KOPT-K1 (cell line): ENCODE results near the gene S100A2.
"Not testable (repeated sequence)": the region's sequence is repeated elsewhere in the genome, so short reads cannot be mapped to it uniquely, and the experiment has no call there.

Experiments
- H3K27ac ChIP-seq: fragments of 200-600 bp; sonication (generic); 2 replicates; pipeline ENCODE4 v1.5.1; 2016; ENCODE audit warnings: antibody characterized with exemption, mild to moderate bottlenecking, low read depth, low read length; ENCODE audit not compliant: poor library complexity, severe bottlenecking
- H3K36me3 ChIP-seq: fragments of 200-600 bp; sonication (generic); 2 replicates; pipeline ENCODE4 v1.5.1; 2017; ENCODE audit warnings: antibody characterized with exemption, mild to moderate bottlenecking, low read length, moderate library complexity; ENCODE audit not compliant: insufficient read depth
- H3K9me3 ChIP-seq: fragments of 200-600 bp; sonication (generic); 2 replicates; pipeline ENCODE4 v1.5.1; 2017; ENCODE audit warnings: antibody characterized with exemption, low read length, mild to moderate bottlenecking; ENCODE audit not compliant: insufficient read depth, poor library complexity, severe bottlenecking

Gene S100A2

GRCh38 chr1:153521808-153522207, 43.8 kb downstream of the S100A2 start:
- not testable (repeated sequence) for H3K9me3 ChIP-seq, H3K27ac ChIP-seq, H3K36me3 ChIP-seq

GRCh38 chr1:153520818-153521476, 44.7 kb downstream of the S100A2 start:
- no peak overlapping the region for H3K27ac ChIP-seq
- H3K9me3 ChIP-seq: no peaks in the 10 kb centered on the region
- H3K36me3 ChIP-seq: no peaks in the 10 kb centered on the region

- not testable (repeated sequence) for H3K36me3 ChIP-seq, H3K9me3 ChIP-seq, H3K27ac ChIP-seq
Observed at GRCh38 chr1:153520137-153520691, 45.4 kb downstream of the S100A2 start.

- H3K36me3 ChIP-seq: no peaks in the 10 kb centered on the region
- no peaks in the 10 kb centered on the region for H3K9me3 ChIP-seq
- H3K27ac ChIP-seq: no peak overlapping the region
Observed at GRCh38 chr1:153519242-153519641, 46.4 kb downstream of the S100A2 start.

GRCh38 chr1:153515504-153516394, 49.9 kb downstream of the S100A2 start:
- no peaks in the 10 kb centered on the region for H3K9me3 ChIP-seq
- H3K27ac ChIP-seq: no peak overlapping the region
- no peaks in the 10 kb centered on the region for H3K36me3 ChIP-seq

GRCh38 chr1:153513666-153514065, 52.0 kb downstream of the S100A2 start:
- H3K27ac ChIP-seq: no peak overlapping the region
- no peaks in the 10 kb centered on the region for H3K9me3 ChIP-seq

GRCh38 chr1:153513023-153513422, 52.6 kb downstream of the S100A2 start:
- no peaks in the 10 kb centered on the region for H3K36me3 ChIP-seq
- no peaks in the 10 kb centered on the region for H3K9me3 ChIP-seq
- H3K27ac ChIP-seq: no peak overlapping the region

More at GRCh38 chr1:153513666-153514065, 52.0 kb downstream of the S100A2 start:
- H3K36me3 ChIP-seq: no peaks in the 10 kb centered on the region
